GM19023 (cell line): ENCODE data around the gene ZNF423.

Experiments
- ATAC-seq: cut with Tn5 transposase; IDR thresholded peaks from one replicate; pipeline ENCODE4 v1.9.1; 2021; ENCODE audit warnings: mild to moderate bottlenecking, moderate library complexity; ENCODE audit not compliant: unreplicated experiment

Gene ZNF423

GRCh38 chr16:49849754-49850108, 6.2 kb downstream of the ZNF423 start:
- no peak for ATAC-seq

GRCh38 chr16:49849037-49849753, 6.7 kb downstream of the ZNF423 start:
- ATAC-seq, result no peak

- no peak for ATAC-seq
Measured at GRCh38 chr16:49848530-49848929, 7.4 kb downstream of the ZNF423 start.

- ATAC-seq, result no peak
Measured at GRCh38 chr16:49846800-49847199, 9.1 kb downstream of the ZNF423 start.

GRCh38 chr16:49844359-49844758, 11.6 kb downstream of the ZNF423 start:
- no peak for ATAC-seq

GRCh38 chr16:49843758-49844157, 12.2 kb downstream of the ZNF423 start:
- ATAC-seq, result no peak

GRCh38 chr16:49842972-49843371, 12.9 kb downstream of the ZNF423 start:
- ATAC-seq, result no peak

- no peak for ATAC-seq
Measured at GRCh38 chr16:49839017-49839825, 16.7 kb downstream of the ZNF423 start.

GRCh38 chr16:49838441-49839016, 17.4 kb downstream of the ZNF423 start:
- ATAC-seq, result no peak

GRCh38 chr16:49837688-49838410, 18.1 kb downstream of the ZNF423 start:
- no peak for ATAC-seq

GRCh38 chr16:49836668-49837067, 19.2 kb downstream of the ZNF423 start:
- no peak for ATAC-seq

GRCh38 chr16:49836218-49836617, 19.7 kb downstream of the ZNF423 start:
- no peak for ATAC-seq

- ATAC-seq, result no peak
Measured at GRCh38 chr16:49835161-49835777, 20.6 kb downstream of the ZNF423 start.

GRCh38 chr16:49834531-49835151, 21.3 kb downstream of the ZNF423 start:
- no peak for ATAC-seq

- ATAC-seq, result no peak
Measured at GRCh38 chr16:49833796-49834530, 21.9 kb downstream of the ZNF423 start.

GRCh38 chr16:49833085-49833484, 22.8 kb downstream of the ZNF423 start:
- no peak for ATAC-seq

- ATAC-seq, result no peak
Measured at GRCh38 chr16:49832177-49832576, 23.7 kb downstream of the ZNF423 start.

- ATAC-seq, result no peak
Measured at GRCh38 chr16:49830873-49831272, 25.0 kb downstream of the ZNF423 start.

GRCh38 chr16:49828533-49829267, 27.2 kb downstream of the ZNF423 start:
- no peak for ATAC-seq
